ENCODE results near the gene SNPH.

DNA sequence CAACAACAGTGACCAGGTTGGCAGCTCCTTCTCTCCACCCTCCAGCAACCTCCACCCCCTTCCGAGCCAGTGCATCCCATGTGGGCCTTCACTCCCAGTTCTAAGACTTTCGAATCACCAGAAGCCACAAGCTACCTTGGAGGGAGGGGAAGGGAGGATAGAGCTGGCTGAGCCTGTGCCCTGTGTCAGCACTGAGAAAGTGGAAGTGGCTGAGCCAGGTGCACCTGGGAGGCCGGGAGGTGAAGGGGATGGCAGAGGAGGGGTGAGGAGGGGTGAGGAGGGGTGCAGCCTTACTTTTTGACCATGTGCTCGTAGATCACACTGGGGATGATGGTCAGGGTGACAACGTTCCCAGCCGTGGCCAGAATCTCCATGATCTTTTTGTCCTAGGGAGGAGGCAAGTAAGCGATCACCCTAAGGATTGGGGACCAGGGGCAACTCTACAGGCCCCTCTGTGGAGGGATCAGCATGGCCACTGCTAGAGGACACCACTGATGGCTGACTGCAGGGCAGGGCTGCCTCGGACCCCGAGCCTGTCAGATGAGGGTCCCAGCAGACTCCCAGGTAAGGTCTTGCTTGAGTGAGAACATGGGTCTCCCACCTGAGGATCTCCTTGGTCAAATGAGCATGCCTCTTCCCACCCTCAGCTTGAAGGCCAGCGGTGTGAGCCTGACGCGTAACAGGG, 44.6 kb downstream of the SNPH start:
- TF ChIP-seq, protein P1, sequence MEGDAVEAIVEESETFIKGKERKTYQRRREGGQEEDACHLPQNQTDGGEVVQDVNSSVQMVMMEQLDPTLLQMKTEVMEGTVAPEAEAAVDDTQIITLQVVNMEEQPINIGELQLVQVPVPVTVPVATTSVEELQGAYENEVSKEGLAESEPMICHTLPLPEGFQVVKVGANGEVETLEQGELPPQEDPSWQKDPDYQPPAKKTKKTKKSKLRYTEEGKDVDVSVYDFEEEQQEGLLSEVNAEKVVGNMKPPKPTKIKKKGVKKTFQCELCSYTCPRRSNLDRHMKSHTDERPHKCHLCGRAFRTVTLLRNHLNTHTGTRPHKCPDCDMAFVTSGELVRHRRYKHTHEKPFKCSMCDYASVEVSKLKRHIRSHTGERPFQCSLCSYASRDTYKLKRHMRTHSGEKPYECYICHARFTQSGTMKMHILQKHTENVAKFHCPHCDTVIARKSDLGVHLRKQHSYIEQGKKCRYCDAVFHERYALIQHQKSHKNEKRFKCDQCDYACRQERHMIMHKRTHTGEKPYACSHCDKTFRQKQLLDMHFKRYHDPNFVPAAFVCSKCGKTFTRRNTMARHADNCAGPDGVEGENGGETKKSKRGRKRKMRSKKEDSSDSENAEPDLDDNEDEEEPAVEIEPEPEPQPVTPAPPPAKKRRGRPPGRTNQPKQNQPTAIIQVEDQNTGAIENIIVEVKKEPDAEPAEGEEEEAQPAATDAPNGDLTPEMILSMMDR (conservative IDR thresholded peaks at IDR 0.05; ENCODE audit: low read depth, low read length): no peak
- TF ChIP-seq EZH2phosphoT487 (IDR thresholded peaks at IDR 0.05; ENCODE audit: borderline replicate concordance, low read length): no peak
